ENCODE data around the gene CASP3.
"Not testable (repeated sequence)": the region's sequence is repeated elsewhere in the genome, so short reads cannot be mapped to it uniquely, and the experiment has no call there.

CASP3 gene

GRCh38 chr4:184628103-184628502, 21.1 kb downstream of the CASP3 start:
- DNase-seq = no peak

- DNase-seq = not testable (repeated sequence)
These were observed 23.3 kb downstream of the CASP3 start for GRCh38 chr4:184625783-184626596.

- DNase-seq = no peak
These were observed 24.2 kb downstream of the CASP3 start for GRCh38 chr4:184624972-184625554.

- not testable (repeated sequence) for DNase-seq
These were observed 24.7 kb downstream of the CASP3 start for GRCh38 chr4:184624504-184624903.

- DNase-seq = no peak
These were observed 27.7 kb downstream of the CASP3 start for GRCh38 chr4:184621518-184621917.

- no peak for DNase-seq
These were observed 28.9 kb downstream of the CASP3 start for GRCh38 chr4:184620212-184620867.

GRCh38 chr4:184617600-184618196, 31.5 kb downstream of the CASP3 start:
- DNase-seq = no peak

- no peak for DNase-seq
These were observed 32.4 kb downstream of the CASP3 start for GRCh38 chr4:184616633-184617551.

GRCh38 chr4:184616168-184616567, 33.1 kb downstream of the CASP3 start:
- not testable (repeated sequence) for DNase-seq

- DNase-seq = no peak
These were observed 34.7 kb downstream of the CASP3 start for GRCh38 chr4:184614509-184614908.

GRCh38 chr4:184613405-184613804, 35.8 kb downstream of the CASP3 start:
- no peak for DNase-seq

- DNase-seq = no peak
These were observed 37.2 kb downstream of the CASP3 start for GRCh38 chr4:184612074-184612473.

GRCh38 chr4:184607429-184607828, 41.8 kb downstream of the CASP3 start:
- not testable (repeated sequence) for DNase-seq

- DNase-seq = not testable (repeated sequence)
These were observed 46.4 kb downstream of the CASP3 start for GRCh38 chr4:184602857-184603256.

GRCh38 chr4:184600982-184601381, 48.3 kb downstream of the CASP3 start:
- DNase-seq = peak in 1 of 4 experiments; percentile 6

- no peak for DNase-seq
These were observed 49.6 kb downstream of the CASP3 start for GRCh38 chr4:184599492-184600135.

- DNase-seq = no peak
These were observed 50.3 kb downstream of the CASP3 start for GRCh38 chr4:184598753-184599491.

- no peak for DNase-seq
These were observed 52.5 kb downstream of the CASP3 start for GRCh38 chr4:184596617-184597185.

- no peak for DNase-seq
These were observed 53.1 kb downstream of the CASP3 start for GRCh38 chr4:184596044-184596616.

GRCh38 chr4:184595430-184595829, 53.8 kb downstream of the CASP3 start:
- no peak for DNase-seq
